WERI-Rb-1 (cell line): ENCODE measurements around the gene DRG2.

Experiments used
- DNase-seq: peaks from one replicate; pipeline ENCODE4 v3.0.0-alpha.2; 2020
- H3K27ac ChIP-seq: fragments of 250-450 bp; sonication (Bioruptor Pico); 2 replicates; pipeline ENCODE4 v1.5.1; 2020; ENCODE audit warnings: mild to moderate bottlenecking, moderate library complexity
- H3K27me3 ChIP-seq: fragments of 250-450 bp; sonication (Bioruptor Pico); 2 replicates; pipeline ENCODE4 v1.5.1; 2021; ENCODE audit warnings: mild to moderate bottlenecking, low read depth, moderate library complexity; ENCODE audit not compliant: insufficient read depth, severe bottlenecking
- H3K36me3 ChIP-seq: fragments of 250-450 bp; sonication (Bioruptor Pico); 2 replicates; pipeline ENCODE4 v1.5.1; 2020; ENCODE audit warnings: mild to moderate bottlenecking, moderate library complexity
- H3K4me3 ChIP-seq: 2 replicates; pipeline ENCODE4 v1.5.1; 2011; ENCODE audit warnings: low read depth, mild to moderate bottlenecking, control low read depth, low read length
- H3K9me3 ChIP-seq: fragments of 250-450 bp; sonication (Bioruptor Pico); 2 replicates; pipeline ENCODE4 v1.5.1; 2021; ENCODE audit warnings: mild to moderate bottlenecking, moderate library complexity; ENCODE audit not compliant: severe bottlenecking
- CTCF ChIP-seq: IDR thresholded peaks from 2 replicates; pipeline ENCODE4 v1.5.1; 2011; ENCODE audit warnings: low read depth, mild to moderate bottlenecking, control low read depth, inconsistent platforms, low read length

DRG2 gene

GRCh38 chr17:18066866-18067265 is 20.9 kb upstream of the DRG2 start:
- no peak overlapping the region for H3K4me3 ChIP-seq
- no peaks in the 10 kb centered on the region for H3K9me3 ChIP-seq
- DNase-seq, result no peak
- peaks cover 23% of the 10 kb centered on the region for H3K36me3 ChIP-seq
- no peak for TF ChIP-seq CTCF
- H3K27ac ChIP-seq, result no peak overlapping the region
- H3K27me3 ChIP-seq, result no peaks in the 10 kb centered on the region

- Histone ChIP-seq H3K9me3 (no peaks in the 10 kb centered on the region), H3K36me3 (peaks cover 12% of the 10 kb centered on the region), H3K4me3 (no peak overlapping the region), H3K27ac (no peak overlapping the region), H3K27me3 (no peaks in the 10 kb centered on the region)
- no peak for TF ChIP-seq CTCF
- no peak for DNase-seq
These were observed 18.6 kb upstream of the DRG2 start for GRCh38 chr17:18069101-18069500.

GRCh38 chr17:18070861-18071340 is 16.8 kb upstream of the DRG2 start:
- Histone ChIP-seq H3K27me3 (no peaks in the 10 kb centered on the region), H3K27ac (peak overlapping the region; percentile 55), H3K4me3 (peak overlapping the region; percentile 3; the same call in 1 of the 2 replicates), H3K9me3 (no peaks in the 10 kb centered on the region), H3K36me3 (no peaks in the 10 kb centered on the region)
- peak; percentile 61 for DNase-seq
- TF ChIP-seq CTCF, result no peak

- TF ChIP-seq CTCF, result no peak
- Histone ChIP-seq H3K9me3 (no peaks in the 10 kb centered on the region), H3K27me3 (no peaks in the 10 kb centered on the region), H3K36me3 (no peaks in the 10 kb centered on the region), H3K27ac (peak overlapping the region; percentile 55; the same call in 1 of the 2 replicates), H3K4me3 (no peak overlapping the region)
- DNase-seq, result no peak
These were observed 16.0 kb upstream of the DRG2 start for GRCh38 chr17:18071751-18072150.

- H3K27ac ChIP-seq, result no peak overlapping the region
- DNase-seq, result no peak
- no peak for TF ChIP-seq CTCF
- H3K27me3 ChIP-seq, result no peaks in the 10 kb centered on the region
- no peaks in the 10 kb centered on the region for H3K36me3 ChIP-seq
- H3K4me3 ChIP-seq, result no peak overlapping the region
- no peaks in the 10 kb centered on the region for H3K9me3 ChIP-seq
These were observed 13.0 kb upstream of the DRG2 start for GRCh38 chr17:18074566-18075272.

GRCh38 chr17:18076936-18077335 is 10.8 kb upstream of the DRG2 start:
- Histone ChIP-seq H3K36me3 (no peaks in the 10 kb centered on the region), H3K27me3 (no peaks in the 10 kb centered on the region), H3K27ac (peak overlapping the region; percentile 2), H3K4me3 (no peak overlapping the region), H3K9me3 (no peaks in the 10 kb centered on the region)
- DNase-seq, result no peak
- TF ChIP-seq CTCF, result no peak
